Hepatocyte (in vitro differentiated cells): Measurements from ENCODE around the gene MUC2. TPM values are rescaled to one million over a fixed set of nuclear protein-coding genes. Genes with fewer than 3 reads are reported as not detected.

Experiments
- DNase-seq: peaks from one replicate; pipeline ENCODE4 v3.0.0-alpha.2; 2016; ENCODE audit warnings: low spot score
- H2AFZ ChIP-seq: fragments of 200-600 bp; sonication (generic); 2 replicates; pipeline ENCODE4 v1.6.0; 2016; ENCODE audit warnings: antibody characterized with exemption, mild to moderate bottlenecking
- H3K27ac ChIP-seq: fragments of 200-600 bp; sonication (generic); 2 replicates; pipeline ENCODE4 v1.5.1; 2016; ENCODE audit warnings: mild to moderate bottlenecking
- H3K27me3 ChIP-seq: fragments of 200-600 bp; sonication (generic); 2 replicates; pipeline ENCODE4 v1.6.1; 2016
- H3K36me3 ChIP-seq: fragments of 200-600 bp; sonication (generic); replicated peaks from 2 replicates; pipeline ENCODE4 v1.5.1; 2016; ENCODE audit warnings: low read depth; ENCODE audit not compliant: insufficient read depth
- H3K4me1 ChIP-seq: fragments of 200-600 bp; sonication (generic); 2 replicates; pipeline ENCODE4 v1.5.1; 2016; ENCODE audit warnings: mild to moderate bottlenecking, moderate library complexity; ENCODE audit not compliant: insufficient read depth
- H3K4me2 ChIP-seq: fragments of 200-600 bp; sonication (generic); 2 replicates; pipeline ENCODE4 v1.6.0; 2016
- H3K4me3 ChIP-seq: fragments of 200-600 bp; sonication (generic); 2 replicates; pipeline ENCODE4 v1.5.1; 2016; ENCODE audit warnings: mild to moderate bottlenecking
- H3K79me2 ChIP-seq: fragments of 200-600 bp; sonication (generic); 2 replicates; pipeline ENCODE4 v1.6.0; 2017; ENCODE audit warnings: mild to moderate bottlenecking
- H3K9me2 ChIP-seq: fragments of 200-600 bp; sonication (generic); replicated peaks from 2 replicates; pipeline ENCODE4 v1.6.0; 2017; ENCODE audit warnings: mild to moderate bottlenecking; ENCODE audit not compliant: insufficient read depth
- H3K9me3 ChIP-seq: fragments of 200-600 bp; sonication (generic); 2 replicates; pipeline ENCODE4 v1.5.1; 2016; ENCODE audit warnings: low read depth, mild to moderate bottlenecking
- H4K20me1 ChIP-seq: fragments of 200-600 bp; sonication (generic); 2 replicates; pipeline ENCODE4 v1.6.0; 2016; ENCODE audit warnings: mild to moderate bottlenecking; ENCODE audit not compliant: insufficient read depth, poor library complexity, severe bottlenecking
- CTCF ChIP-seq: fragments of 200-600 bp; sonication (generic); IDR thresholded peaks from 2 replicates; pipeline ENCODE4 v1.5.1; 2016; ENCODE audit warnings: antibody characterized with exemption, mild to moderate bottlenecking; ENCODE audit not compliant: poor library complexity
- EZH2 ChIP-seq: fragments of 200-600 bp; sonication (generic); IDR thresholded peaks from 2 replicates; pipeline ENCODE4 v1.6.1; 2016; ENCODE audit warnings: antibody characterized with exemption, mild to moderate bottlenecking, borderline replicate concordance
- EZH2phosphoT487 ChIP-seq: fragments of 200-600 bp; sonication (generic); IDR thresholded peaks from one replicate; pipeline ENCODE4 v1.6.1; 2018; ENCODE audit warnings: antibody characterized with exemption, mild to moderate bottlenecking, low read depth, moderate library complexity; ENCODE audit not compliant: unreplicated experiment, severe bottlenecking
- WGBS: methylation state at CpG from one replicate; pipeline ENCODE4 v1.1.6; 2016; ENCODE audit warnings: low lambda C conversion rate; ENCODE audit errors: missing lambda C conversion rate; 5-methylcytosine and 5-hydroxymethylcytosine counted together
- polyA plus RNA-seq: library from polyadenylated mRNA; unstranded; fragments of >200 nt; fragmentation: Nextera tagmentation; extraction: Ambion mirVana; gene quantifications from 2 replicates; pipeline ENCODE4 v1.2.1, GENCODE V29; 2016
- total RNA-seq: library from RNA; depleted of rRNA; stranded (reverse); fragments of >200 nt; gene quantifications from 2 replicates; pipeline ENCODE4 v1.2.3, GENCODE V29; 2014

The MUC2 gene
- total and polyA plus RNA-seq, 2 experiments from 2014 or later = 0.77 to 6.7 TPM

- Histone ChIP-seq H3K27ac (no peak overlapping the region), H3K4me1 (peaks cover 4% of the 10 kb centered on the region), H3K27me3 (no peaks in the 10 kb centered on the region), H3K4me3 (no peak overlapping the region), H3K9me3 (no peaks in the 10 kb centered on the region), H3K4me2 (peak overlapping the region; percentile 20), H3K36me3 (no peaks in the 10 kb centered on the region), H3K9me2 (no peaks in the 10 kb centered on the region), H4K20me1 (no peaks in the 10 kb centered on the region), H2AFZ (no peak overlapping the region), H3K79me2 (no peaks in the 10 kb centered on the region)
- WGBS = 91% methylated on average over 17 of the region's 26 CpGs
- TF ChIP-seq EZH2 (no peak), CTCF (no peak), EZH2phosphoT487 (no peak)
- DNase-seq = no peak
These were observed 31.8 kb upstream of the MUC2 start for GRCh38 chr11:1042626-1043562.

- Histone ChIP-seq H3K27ac (no peak overlapping the region), H4K20me1 (no peaks in the 10 kb centered on the region), H3K36me3 (no peaks in the 10 kb centered on the region), H3K9me3 (no peaks in the 10 kb centered on the region), H3K4me3 (no peak overlapping the region), H2AFZ (no peak overlapping the region), H3K9me2 (no peaks in the 10 kb centered on the region), H3K79me2 (no peaks in the 10 kb centered on the region), H3K4me2 (no peak overlapping the region), H3K27me3 (peaks cover 4% of the 10 kb centered on the region), H3K4me1 (peaks cover 4% of the 10 kb centered on the region)
- no peak for TF ChIP-seq EZH2phosphoT487
- TF ChIP-seq CTCF = no peak
- TF ChIP-seq EZH2 = no peak
- DNase-seq = no peak
- 93% methylated on average over 19 of the region's 20 CpGs for WGBS
These were observed 31.0 kb upstream of the MUC2 start for GRCh38 chr11:1043563-1044096.

- Histone ChIP-seq H3K4me2 (no peak overlapping the region), H3K4me3 (no peak overlapping the region), H3K9me2 (no peaks in the 10 kb centered on the region), H3K9me3 (no peaks in the 10 kb centered on the region), H3K4me1 (peaks cover 4% of the 10 kb centered on the region), H4K20me1 (no peaks in the 10 kb centered on the region), H3K27ac (no peak overlapping the region), H3K36me3 (no peaks in the 10 kb centered on the region), H3K27me3 (peaks cover 4% of the 10 kb centered on the region), H2AFZ (no peak overlapping the region), H3K79me2 (no peaks in the 10 kb centered on the region)
- TF ChIP-seq CTCF (no peak), EZH2 (no peak), EZH2phosphoT487 (no peak)
- DNase-seq = no peak
- WGBS = 91% methylated on average over 6 of the region's 6 CpGs
These were observed 30.5 kb upstream of the MUC2 start for GRCh38 chr11:1044160-1044559.
